GM23338 (cell line): ENCODE measurements around the gene ZNF775. TPM values are rescaled to one million over a fixed set of nuclear protein-coding genes. Genes with fewer than 3 reads are reported as not detected.

Experiments used
- ATAC-seq: fragments of 200-7000 bp; cut with Tn5 transposase; 3 replicates; pipeline ENCODE4 v1.9.1; 2020
- DNase-seq: peaks from one replicate; pipeline ENCODE4 v3.0.0-alpha.2; 2015; ENCODE audit warnings: low spot score
- H2AFZ ChIP-seq: fragments of 200-600 bp; sonication (generic); 2 replicates; pipeline ENCODE4 v1.8.0; 2016; ENCODE audit warnings: antibody characterized with exemption, mild to moderate bottlenecking, moderate library complexity
- H3F3A ChIP-seq: fragments of 200-600 bp; sonication (generic); replicated peaks from 2 replicates; pipeline ENCODE4 v1.8.0; 2017; ENCODE audit warnings: antibody characterized with exemption, mixed run types, low read depth
- H3K27ac ChIP-seq: fragments of 200-600 bp; sonication (generic); 2 replicates; pipeline ENCODE4 v1.6.1; 2016; ENCODE audit warnings: low read depth
- H3K27me3 ChIP-seq: fragments of 200-600 bp; sonication (generic); 2 replicates; pipeline ENCODE4 v1.8.0; 2016; ENCODE audit warnings: mild to moderate bottlenecking, mixed run types, moderate library complexity; ENCODE audit not compliant: insufficient read depth
- H3K36me3 ChIP-seq: fragments of 200-600 bp; sonication (generic); 2 replicates; pipeline ENCODE4 v1.8.0; 2016; ENCODE audit warnings: mild to moderate bottlenecking; ENCODE audit not compliant: insufficient read depth
- H3K4me1 ChIP-seq: fragments of 200-600 bp; sonication (generic); 2 replicates; pipeline ENCODE4 v1.8.0; 2016; ENCODE audit warnings: mild to moderate bottlenecking, moderate library complexity; ENCODE audit not compliant: insufficient read depth
- H3K4me2 ChIP-seq: fragments of 200-600 bp; sonication (generic); 2 replicates; pipeline ENCODE4 v1.7.1; 2017; ENCODE audit warnings: mixed run types
- H3K4me3 ChIP-seq: fragments of 200-600 bp; sonication (generic); 2 replicates; pipeline ENCODE4 v1.6.1; 2016; ENCODE audit warnings: mixed run types
- H3K79me2 ChIP-seq: fragments of 200-600 bp; sonication (generic); replicated peaks from 2 replicates; pipeline ENCODE4 v1.8.0; 2017; ENCODE audit warnings: mild to moderate bottlenecking; ENCODE audit not compliant: insufficient read depth
- H3K9me2 ChIP-seq: fragments of 200-600 bp; sonication (generic); 2 replicates; pipeline ENCODE4 v1.8.0; 2017; ENCODE audit not compliant: insufficient read depth
- H4K20me1 ChIP-seq: fragments of 200-600 bp; sonication (generic); replicated peaks from 2 replicates; pipeline ENCODE4 v1.8.0; 2017; ENCODE audit warnings: mild to moderate bottlenecking; ENCODE audit not compliant: insufficient read depth
- H3K27ac Mint-ChIP-seq: 2 replicates; pipeline ENCODE4 v1.8.0; 2020; ENCODE audit warnings: inconsistent platforms, mild to moderate bottlenecking, moderate library complexity, mixed read lengths
- H3K27me3 Mint-ChIP-seq: 3 replicates; pipeline ENCODE4 v1.8.0; 2022; ENCODE audit warnings: low read depth, mild to moderate bottlenecking, moderate library complexity, mixed read lengths, inconsistent platforms; ENCODE audit not compliant: insufficient read depth, poor library complexity
- H3K36me3 Mint-ChIP-seq: 3 replicates; pipeline ENCODE4 v1.8.0; 2021; ENCODE audit warnings: low read depth, mild to moderate bottlenecking, inconsistent platforms, moderate library complexity, mixed read lengths
- H3K4me1 Mint-ChIP-seq: 3 replicates; pipeline ENCODE4 v1.8.0; 2020; ENCODE audit warnings: mild to moderate bottlenecking, inconsistent platforms, mixed read lengths
- H3K4me3 Mint-ChIP-seq: 3 replicates; pipeline ENCODE4 v1.8.0; 2021; ENCODE audit warnings: moderate library complexity, mild to moderate bottlenecking, inconsistent platforms, mixed read lengths
- H3K9me3 Mint-ChIP-seq: 3 replicates; pipeline ENCODE4 v1.8.0; 2020; ENCODE audit warnings: moderate library complexity, mild to moderate bottlenecking, inconsistent platforms, mixed read lengths
- CREB1 ChIP-seq: fragments of 250-450 bp; sonication (Bioruptor Pico); IDR thresholded peaks from 2 replicates; pipeline ENCODE4 v1.5.0; 2020; ENCODE audit warnings: low read depth, mild to moderate bottlenecking, moderate library complexity
- EZH2 ChIP-seq: fragments of 200-600 bp; sonication (generic); IDR thresholded peaks from one replicate; pipeline ENCODE4 v1.8.0; 2017; ENCODE audit warnings: antibody characterized with exemption, mild to moderate bottlenecking, low read depth; ENCODE audit not compliant: unreplicated experiment
- EZH2phosphoT487 ChIP-seq: fragments of 200-600 bp; sonication (generic); IDR thresholded peaks from one replicate; pipeline ENCODE4 v1.8.1; 2018; ENCODE audit warnings: antibody characterized with exemption; ENCODE audit not compliant: unreplicated experiment
- REST ChIP-seq: IDR thresholded peaks from one replicate; pipeline ENCODE4 v1.6.1; 2018; ENCODE audit warnings: antibody characterized with exemption; ENCODE audit not compliant: unreplicated experiment
- STAT1 ChIP-seq: IDR thresholded peaks from one replicate; pipeline ENCODE4 v1.6.1; 2016; ENCODE audit warnings: antibody characterized with exemption; ENCODE audit not compliant: unreplicated experiment
- ZNF331 ChIP-seq: fragments of 250-450 bp; sonication (Bioruptor Pico); IDR thresholded peaks from 2 replicates; pipeline ENCODE4 v1.5.0; 2020; ENCODE audit warnings: low read depth, mild to moderate bottlenecking, moderate library complexity
- polyA plus RNA-seq: library from polyadenylated mRNA; unstranded; fragments of >200 nt; fragmentation: Nextera tagmentation; extraction: Ambion mirVana; gene quantifications from 2 replicates; pipeline ENCODE4 v1.2.1, GENCODE V29; 2016
- total RNA-seq: library from RNA; depleted of rRNA; stranded (reverse); fragments of >200 nt; shearing (Covaris generic); gene quantifications from 2 replicates; pipeline ENCODE4 v1.2.3, GENCODE V29; 2014
- TF ChIP-seq, protein P1 (sequence below), 2 experiments: fragments of 200-600 bp in 1 of 2; sonication (generic) in 1 of 2; conservative IDR thresholded peaks; 2 replicates each; pipeline versions ENCODE4 v1.5.1 to v1.6.1; 2016 to 2017; ENCODE audit warnings: antibody characterized with exemption in 2 of 2, low read depth in 2 of 2, mild to moderate bottlenecking in 2 of 2, moderate library complexity in 1 of 2
- TF ChIP-seq, protein P2 (sequence below): fragments of 250-450 bp; sonication (Bioruptor Pico); IDR thresholded peaks from 2 replicates; pipeline ENCODE4 v1.5.0; 2020; ENCODE audit warnings: mild to moderate bottlenecking, moderate library complexity

ZNF775 gene
- total and polyA plus RNA-seq, 2 experiments from 2014 or later, result 4.5 to 38.2 TPM

- Histone ChIP-seq H3K27ac (peak overlapping the region; percentile 39; the same call in 1 of the 2 replicates), H2AFZ (no peak overlapping the region), H3K36me3 (peaks cover 4% of the 10 kb centered on the region; the same call in 1 of the 2 replicates), H3K4me2 (no peak overlapping the region), H3K4me1 (peaks cover 45% of the 10 kb centered on the region), H3K79me2 (peaks cover 32% of the 10 kb centered on the region), H3K4me3 (no peak overlapping the region), H4K20me1 (no peaks in the 10 kb centered on the region; the same call in 1 of the 2 replicates), H3F3A (peaks cover 22% of the 10 kb centered on the region), H3K9me2 (no peaks in the 10 kb centered on the region), H3K27me3 (peaks cover 10% of the 10 kb centered on the region)
- H3K27me3 Mint-ChIP-seq, result peaks cover 34% of the 10 kb centered on the region
- no peak overlapping the region for H3K27ac Mint-ChIP-seq
- H3K4me1 Mint-ChIP-seq, result peaks cover 73% of the 10 kb centered on the region
- peaks cover 2% of the 10 kb centered on the region; the same call in 1 of the 3 replicates for H3K9me3 Mint-ChIP-seq
- peaks cover 60% of the 10 kb centered on the region for H3K36me3 Mint-ChIP-seq
- ATAC-seq (no peak), DNase-seq (no peak)
- H3K4me3 Mint-ChIP-seq, result peak overlapping the region; percentile 23; the same call in 1 of the 3 replicates
- TF ChIP-seq, protein P1, sequence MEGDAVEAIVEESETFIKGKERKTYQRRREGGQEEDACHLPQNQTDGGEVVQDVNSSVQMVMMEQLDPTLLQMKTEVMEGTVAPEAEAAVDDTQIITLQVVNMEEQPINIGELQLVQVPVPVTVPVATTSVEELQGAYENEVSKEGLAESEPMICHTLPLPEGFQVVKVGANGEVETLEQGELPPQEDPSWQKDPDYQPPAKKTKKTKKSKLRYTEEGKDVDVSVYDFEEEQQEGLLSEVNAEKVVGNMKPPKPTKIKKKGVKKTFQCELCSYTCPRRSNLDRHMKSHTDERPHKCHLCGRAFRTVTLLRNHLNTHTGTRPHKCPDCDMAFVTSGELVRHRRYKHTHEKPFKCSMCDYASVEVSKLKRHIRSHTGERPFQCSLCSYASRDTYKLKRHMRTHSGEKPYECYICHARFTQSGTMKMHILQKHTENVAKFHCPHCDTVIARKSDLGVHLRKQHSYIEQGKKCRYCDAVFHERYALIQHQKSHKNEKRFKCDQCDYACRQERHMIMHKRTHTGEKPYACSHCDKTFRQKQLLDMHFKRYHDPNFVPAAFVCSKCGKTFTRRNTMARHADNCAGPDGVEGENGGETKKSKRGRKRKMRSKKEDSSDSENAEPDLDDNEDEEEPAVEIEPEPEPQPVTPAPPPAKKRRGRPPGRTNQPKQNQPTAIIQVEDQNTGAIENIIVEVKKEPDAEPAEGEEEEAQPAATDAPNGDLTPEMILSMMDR (conservative IDR thresholded peaks at IDR 0.05; ENCODE audit: low read depth in 2 of 2), result no peak
- TF ChIP-seq REST (no peak), ZNF331 (no peak), EZH2 (no peak), CREB1 (no peak), EZH2phosphoT487 (no peak), STAT1 (no peak)
- TF ChIP-seq, protein P2, sequence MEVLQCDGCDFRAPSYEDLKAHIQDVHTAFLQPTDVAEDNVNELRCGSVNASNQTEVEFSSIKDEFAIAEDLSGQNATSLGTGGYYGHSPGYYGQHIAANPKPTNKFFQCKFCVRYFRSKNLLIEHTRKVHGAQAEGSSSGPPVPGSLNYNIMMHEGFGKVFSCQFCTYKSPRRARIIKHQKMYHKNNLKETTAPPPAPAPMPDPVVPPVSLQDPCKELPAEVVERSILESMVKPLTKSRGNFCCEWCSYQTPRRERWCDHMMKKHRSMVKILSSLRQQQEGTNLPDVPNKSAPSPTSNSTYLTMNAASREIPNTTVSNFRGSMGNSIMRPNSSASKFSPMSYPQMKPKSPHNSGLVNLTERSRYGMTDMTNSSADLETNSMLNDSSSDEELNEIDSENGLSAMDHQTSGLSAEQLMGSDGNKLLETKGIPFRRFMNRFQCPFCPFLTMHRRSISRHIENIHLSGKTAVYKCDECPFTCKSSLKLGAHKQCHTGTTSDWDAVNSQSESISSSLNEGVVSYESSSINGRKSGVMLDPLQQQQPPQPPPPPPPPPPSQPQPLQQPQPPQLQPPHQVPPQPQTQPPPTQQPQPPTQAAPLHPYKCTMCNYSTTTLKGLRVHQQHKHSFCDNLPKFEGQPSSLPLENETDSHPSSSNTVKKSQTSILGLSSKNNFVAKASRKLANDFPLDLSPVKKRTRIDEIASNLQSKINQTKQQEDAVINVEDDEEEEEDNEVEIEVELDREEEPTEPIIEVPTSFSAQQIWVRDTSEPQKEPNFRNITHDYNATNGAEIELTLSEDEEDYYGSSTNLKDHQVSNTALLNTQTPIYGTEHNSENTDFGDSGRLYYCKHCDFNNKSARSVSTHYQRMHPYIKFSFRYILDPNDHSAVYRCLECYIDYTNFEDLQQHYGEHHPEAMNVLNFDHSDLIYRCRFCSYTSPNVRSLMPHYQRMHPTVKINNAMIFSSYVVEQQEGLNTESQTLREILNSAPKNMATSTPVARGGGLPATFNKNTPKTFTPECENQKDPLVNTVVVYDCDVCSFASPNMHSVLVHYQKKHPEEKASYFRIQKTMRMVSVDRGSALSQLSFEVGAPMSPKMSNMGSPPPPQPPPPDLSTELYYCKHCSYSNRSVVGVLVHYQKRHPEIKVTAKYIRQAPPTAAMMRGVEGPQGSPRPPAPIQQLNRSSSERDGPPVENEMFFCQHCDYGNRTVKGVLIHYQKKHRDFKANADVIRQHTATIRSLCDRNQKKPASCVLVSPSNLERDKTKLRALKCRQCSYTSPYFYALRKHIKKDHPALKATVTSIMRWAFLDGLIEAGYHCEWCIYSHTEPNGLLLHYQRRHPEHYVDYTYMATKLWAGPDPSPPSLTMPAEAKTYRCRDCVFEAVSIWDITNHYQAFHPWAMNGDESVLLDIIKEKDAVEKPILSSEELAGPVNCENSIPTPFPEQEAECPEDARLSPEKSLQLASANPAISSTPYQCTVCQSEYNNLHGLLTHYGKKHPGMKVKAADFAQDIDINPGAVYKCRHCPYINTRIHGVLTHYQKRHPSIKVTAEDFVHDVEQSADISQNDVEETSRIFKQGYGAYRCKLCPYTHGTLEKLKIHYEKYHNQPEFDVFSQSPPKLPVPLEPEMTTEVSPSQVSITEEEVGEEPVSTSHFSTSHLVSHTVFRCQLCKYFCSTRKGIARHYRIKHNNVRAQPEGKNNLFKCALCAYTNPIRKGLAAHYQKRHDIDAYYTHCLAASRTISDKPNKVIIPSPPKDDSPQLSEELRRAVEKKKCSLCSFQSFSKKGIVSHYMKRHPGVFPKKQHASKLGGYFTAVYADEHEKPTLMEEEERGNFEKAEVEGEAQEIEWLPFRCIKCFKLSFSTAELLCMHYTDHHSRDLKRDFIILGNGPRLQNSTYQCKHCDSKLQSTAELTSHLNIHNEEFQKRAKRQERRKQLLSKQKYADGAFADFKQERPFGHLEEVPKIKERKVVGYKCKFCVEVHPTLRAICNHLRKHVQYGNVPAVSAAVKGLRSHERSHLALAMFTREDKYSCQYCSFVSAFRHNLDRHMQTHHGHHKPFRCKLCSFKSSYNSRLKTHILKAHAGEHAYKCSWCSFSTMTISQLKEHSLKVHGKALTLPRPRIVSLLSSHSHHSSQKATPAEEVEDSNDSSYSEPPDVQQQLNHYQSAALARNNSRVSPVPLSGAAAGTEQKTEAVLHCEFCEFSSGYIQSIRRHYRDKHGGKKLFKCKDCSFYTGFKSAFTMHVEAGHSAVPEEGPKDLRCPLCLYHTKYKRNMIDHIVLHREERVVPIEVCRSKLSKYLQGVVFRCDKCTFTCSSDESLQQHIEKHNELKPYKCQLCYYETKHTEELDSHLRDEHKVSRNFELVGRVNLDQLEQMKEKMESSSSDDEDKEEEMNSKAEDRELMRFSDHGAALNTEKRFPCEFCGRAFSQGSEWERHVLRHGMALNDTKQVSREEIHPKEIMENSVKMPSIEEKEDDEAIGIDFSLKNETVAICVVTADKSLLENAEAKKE (CRISPR knock-in tag), result no peak
Measured at GRCh38 chr7:150337659-150338081, 41.5 kb upstream of the ZNF775 start.
